Inferior parietal cortex (tissue), 1 donor: ENCODE data around the gene SLC6A1.
"Not testable (repeated sequence)": the region's sequence is repeated elsewhere in the genome, so short reads cannot be mapped to it uniquely, and the experiment has no call there.

Experiments
- DNase-seq: peaks from one replicate; pipeline ENCODE4 v3.0.0-alpha.2; 2016; ENCODE audit errors: extremely low spot score

Gene SLC6A1

DNA sequence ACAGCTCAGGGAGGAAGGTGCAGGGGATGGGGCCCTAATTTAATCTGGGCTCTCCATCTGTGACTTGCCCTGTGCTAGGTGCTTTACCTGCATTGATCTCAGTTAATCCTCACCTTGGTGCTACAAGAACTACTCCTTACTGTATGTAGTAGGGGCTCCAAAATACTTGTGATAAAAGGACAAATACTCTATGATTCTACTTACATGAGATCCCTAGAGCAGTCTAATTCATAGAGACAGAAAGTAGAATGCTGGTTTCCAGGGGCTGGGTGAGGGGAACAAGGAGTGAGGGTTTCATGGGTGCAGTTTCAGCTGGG, 67.2 kb downstream of the SLC6A1 start:
- DNase-seq, result no peak

DNA sequence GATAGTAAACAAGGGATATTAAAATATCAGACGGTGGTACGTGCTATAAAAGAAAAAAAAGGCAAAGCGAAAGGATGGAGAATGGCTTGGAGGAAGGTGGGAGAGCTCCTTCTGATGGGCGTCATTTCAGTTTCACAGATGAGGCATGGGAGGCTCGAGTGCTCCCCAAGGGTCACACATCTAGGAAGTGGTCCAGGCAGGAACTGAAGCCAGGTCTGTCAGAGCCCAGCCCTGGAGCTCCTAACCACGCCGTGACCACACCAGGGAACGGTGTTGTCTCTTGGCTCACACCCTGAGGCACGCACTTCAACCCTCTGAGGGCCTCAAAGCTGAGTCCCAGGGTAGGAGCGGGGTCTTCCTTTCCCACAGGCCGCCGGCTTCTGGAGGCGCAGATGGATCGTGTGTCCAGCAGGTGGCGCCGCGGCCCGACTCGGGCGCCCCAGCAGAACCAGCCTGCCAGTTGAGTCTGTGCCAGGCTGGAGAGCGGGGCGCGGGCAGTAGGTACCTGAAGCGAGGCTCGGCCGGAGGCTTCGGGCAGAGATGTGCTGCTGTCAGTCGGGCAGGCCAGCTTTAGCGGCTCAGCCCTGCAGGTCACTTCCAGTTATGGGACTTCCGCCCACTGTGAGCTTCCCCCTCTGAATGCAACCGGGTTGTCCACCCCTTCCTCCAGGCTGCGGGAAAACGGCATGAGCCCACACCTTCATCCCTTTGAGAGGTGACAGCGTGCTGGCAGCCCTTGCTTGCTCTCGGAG, 68.1 kb downstream of the SLC6A1 start:
- peak; percentile 75 for DNase-seq

DNA sequence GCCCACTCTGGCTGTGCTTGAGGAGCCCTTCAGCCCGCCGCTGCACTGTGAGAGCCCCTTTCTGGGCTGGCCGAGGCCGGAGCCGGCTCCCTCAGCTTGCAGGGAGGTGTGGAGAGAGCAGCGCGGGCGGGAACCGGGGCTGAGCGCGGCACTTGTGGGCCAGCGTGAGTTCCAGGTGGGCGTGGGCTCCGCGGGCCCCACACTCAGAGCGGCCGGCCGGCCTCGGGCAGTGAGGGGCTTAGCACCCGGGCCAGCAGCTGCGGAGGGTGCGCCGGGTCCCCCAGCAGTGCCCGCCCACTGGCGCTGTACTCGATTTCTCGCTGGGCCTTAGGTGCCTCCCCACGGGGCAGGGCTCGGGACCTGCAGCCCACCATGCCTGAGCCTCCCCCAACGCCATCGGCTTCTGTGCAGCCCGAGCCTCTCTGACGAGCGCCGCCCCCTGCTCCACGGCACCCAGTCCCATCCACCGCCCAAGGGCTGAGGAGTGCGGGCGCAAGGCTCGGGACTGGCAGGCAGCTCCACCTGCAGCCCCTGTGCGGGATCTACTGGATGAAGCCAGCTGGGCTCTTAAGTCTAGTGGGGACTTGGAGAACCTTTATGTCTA, 68.8 kb downstream of the SLC6A1 start:
- not testable (repeated sequence) for DNase-seq

- no peak for DNase-seq
Observed at GRCh38 chr3:11062704-11063103, 70.2 kb downstream of the SLC6A1 start.

GRCh38 chr3:11071096-11071755, 78.7 kb downstream of the SLC6A1 start:
- DNase-seq, result no peak

DNA sequence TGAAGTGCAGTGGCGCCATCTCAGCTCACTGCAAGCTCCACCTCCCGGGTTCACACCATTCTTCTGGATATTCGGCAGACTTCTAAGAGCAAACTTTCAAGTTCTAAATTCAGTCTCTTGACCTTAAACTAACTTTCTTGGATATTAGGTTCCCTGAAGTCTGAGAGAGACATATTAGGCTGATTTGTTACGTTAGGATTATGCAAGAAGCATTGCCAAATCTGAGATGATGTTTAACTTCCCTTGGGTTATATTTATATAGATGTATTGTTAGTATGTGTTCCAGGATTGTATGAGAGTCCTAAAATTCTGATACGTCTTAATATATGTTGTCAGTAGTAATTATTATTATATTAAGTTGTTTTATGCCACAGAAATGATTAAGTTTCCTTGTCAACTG, 80.1 kb downstream of the SLC6A1 start:
- no peak for DNase-seq

DNA sequence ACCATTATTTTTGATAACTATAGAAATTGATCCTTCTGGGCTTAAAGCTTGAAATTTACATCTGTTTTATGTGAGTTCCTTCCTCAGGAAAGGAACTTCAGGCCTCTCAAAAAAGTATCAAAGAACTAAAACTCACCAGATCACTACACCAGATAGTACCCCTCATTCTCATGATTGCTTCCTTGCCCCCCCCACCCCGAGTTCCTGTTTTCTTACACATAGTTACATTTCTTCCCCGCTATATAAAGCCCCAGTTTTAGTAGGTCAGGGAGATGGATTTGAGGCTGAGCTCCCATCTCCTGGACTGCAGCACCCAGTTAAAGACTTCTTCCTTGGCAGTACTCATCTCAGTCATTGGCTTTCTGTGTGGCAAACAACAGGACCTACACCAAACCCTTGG, 81.5 kb downstream of the SLC6A1 start:
- no peak for DNase-seq

DNA sequence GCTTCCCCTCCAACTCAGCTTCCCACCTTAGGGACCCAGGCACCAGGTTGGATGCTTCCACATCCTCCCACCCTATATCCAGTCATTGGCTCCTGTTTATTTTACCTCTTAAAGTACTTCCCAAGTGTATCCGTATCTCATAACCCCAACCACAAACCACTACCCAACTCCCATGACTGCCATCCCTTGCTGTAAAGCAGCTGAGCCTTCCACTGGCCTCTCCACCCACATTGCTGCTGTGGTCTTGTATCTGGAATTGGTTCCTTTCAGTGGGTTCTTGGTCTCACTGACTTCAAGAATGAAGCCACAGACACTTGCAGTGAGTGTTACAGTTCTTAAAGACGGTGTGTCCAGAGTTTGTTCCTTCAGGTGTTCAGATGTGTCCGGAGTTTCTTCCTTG, 81.9 kb downstream of the SLC6A1 start:
- DNase-seq, result no peak

DNA sequence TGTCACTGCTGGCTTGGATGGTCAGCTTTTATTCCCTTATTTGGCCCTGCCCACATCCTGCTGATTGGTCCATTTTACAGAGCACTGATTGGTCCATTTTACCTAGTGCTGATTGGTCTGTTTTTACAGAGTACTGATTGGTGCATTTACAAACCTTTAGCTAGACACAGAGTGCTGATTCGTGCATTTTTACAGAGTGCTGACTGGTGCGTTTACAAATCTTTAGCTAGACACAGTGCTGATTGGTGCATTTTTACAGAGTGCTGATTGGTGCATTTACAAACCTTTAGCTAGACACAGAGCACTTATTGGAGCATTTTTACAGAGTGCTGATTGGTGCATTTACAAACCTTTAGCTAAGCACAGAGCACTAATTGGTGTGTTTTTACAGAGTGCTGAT, 82.6 kb downstream of the SLC6A1 start:
- DNase-seq, result not testable (repeated sequence)

DNA sequence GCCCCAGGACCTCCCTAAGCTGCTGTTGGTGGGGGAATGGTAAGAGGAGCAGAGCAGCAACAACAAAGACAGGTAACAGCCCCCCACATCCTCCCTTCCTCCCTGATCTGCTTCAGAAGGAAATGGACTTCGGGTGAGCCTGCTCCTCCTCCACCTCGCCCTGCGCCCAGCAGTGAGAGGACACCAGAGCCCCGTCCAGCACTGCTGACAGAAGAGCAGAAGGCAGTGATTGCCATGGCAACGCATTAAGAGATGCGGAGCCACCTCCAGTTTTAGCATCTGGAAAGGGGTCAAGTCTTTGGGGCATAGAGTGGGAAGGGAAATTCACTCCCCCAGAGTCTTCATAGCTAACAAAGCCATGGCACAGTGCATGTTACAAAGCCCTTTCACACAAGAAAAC, 84.2 kb downstream of the SLC6A1 start:
- DNase-seq, result no peak

DNA sequence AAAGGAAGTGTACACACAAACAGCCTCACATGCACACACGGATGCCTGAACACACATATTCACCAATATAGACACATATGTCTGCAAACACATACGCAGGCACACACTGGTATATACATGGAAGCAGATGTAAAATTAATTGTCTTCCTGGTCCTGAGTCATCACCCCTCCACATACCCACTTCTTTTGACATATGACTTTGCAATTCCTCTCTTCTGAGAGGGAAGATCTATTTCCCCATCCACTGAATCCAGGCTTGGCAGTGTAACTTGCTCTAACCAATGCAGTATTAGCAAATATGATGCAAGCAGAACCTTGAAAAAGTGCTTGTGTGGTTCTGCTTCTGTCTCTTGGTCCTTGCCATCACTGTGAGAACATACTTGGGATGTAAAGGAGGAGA, 84.9 kb downstream of the SLC6A1 start:
- no peak for DNase-seq

DNA sequence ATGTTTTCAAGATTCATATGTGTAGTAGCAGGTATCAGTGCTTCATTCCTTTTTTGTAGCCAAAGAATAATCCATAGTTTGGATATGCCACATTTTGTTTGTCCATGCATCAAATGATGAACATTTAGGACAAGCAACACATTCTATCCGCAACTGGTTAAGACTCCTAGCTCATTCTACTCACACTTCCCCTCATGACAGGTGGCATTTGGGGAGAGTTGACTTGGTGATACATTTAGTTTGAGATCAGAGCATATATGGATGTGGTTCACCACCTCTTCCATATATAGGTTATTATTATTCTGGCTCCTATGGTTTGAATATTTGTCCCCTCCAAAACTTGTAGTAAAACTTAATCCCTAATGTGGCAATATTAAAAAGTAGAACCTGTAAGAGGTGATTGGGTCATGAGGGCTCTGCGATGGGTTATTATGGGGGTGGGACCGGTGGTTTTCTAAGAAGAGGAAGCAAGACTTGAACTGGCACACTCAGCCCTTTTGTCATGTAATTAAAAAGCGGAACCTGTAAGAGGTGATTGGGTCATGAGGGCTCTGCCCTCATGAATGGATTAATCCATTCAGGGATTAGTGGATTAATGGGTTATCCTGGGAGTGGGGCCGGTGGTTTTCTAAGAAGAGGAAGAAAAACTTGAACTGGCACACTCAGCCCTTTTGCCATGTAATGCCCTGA, 86.4 kb downstream of the SLC6A1 start:
- no peak for DNase-seq

- DNase-seq, result no peak
Observed at GRCh38 chr3:11080492-11080891, 87.9 kb downstream of the SLC6A1 start.

DNA sequence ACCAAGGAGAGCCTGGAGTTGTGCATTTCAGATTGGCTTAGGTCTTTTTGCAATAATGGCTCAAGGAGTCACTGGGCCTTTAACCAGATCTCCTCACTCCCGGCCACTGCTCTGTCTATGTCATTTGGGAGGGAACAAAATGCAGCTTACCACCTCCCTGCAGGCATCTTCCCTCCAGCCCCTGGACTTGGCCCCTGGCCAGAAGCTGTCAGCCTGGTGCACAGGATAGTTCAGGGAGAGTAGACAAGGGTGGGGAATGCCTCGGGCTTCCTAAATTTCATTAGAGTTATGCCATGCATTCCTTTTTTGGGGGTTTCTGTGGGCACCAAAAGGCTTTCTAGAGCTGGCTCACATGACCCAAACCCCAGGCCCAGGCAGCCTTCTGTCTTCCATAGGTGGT, 91.5 kb downstream of the SLC6A1 start:
- DNase-seq, result no peak

GRCh38 chr3:11084677-11085076, 92.1 kb downstream of the SLC6A1 start:
- no peak for DNase-seq

GRCh38 chr3:11085093-11085840, 92.7 kb downstream of the SLC6A1 start:
- no peak for DNase-seq

DNA sequence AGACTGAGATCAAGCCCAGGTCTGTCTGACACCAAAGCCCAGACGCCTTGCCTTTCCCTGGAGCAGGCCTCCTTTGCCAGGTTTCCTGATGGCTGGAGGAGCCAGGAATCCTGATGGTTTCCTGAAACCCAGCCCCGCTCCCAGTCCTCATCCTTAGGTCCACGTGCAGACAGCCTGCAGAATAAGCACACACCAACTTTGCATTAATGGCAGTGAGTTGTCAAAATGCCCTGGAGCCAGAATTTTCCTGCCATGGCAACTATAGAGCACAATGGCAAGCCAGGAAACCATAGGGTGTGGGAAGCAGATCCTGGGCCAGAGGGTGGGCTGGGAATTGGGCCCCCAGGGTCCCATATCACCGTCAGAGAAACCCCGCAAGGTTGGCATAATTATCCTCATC, 94.3 kb downstream of the SLC6A1 start:
- no peak for DNase-seq

DNA sequence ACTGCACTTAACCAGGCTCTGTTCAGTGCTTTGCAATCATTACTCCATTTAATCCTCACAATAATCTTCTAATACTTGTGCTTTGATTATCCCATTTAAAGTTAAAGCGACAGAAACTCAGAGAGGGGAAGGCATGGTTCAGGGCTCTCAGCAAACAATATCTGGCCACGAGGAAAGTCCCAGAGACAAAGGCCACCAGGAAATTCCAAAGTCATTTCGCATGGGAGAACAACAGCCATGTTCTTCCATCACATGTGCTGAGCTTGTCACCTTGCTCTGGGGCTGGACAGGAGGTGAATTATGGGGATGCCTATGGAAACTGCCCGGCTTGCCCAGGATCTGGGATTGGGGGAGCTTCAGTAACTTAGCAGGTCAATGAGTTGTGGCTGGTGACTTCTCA, 95.5 kb downstream of the SLC6A1 start:
- no peak for DNase-seq

- no peak for DNase-seq
Observed at GRCh38 chr3:11088831-11089230, 96.3 kb downstream of the SLC6A1 start.
